IPS DF 4.7 (cell line): ENCODE results near the gene SCUBE1.
"Not testable (repeated sequence)": the region's sequence is repeated elsewhere in the genome, so short reads cannot be mapped to it uniquely, and the experiment has no call there.

ENCODE experiments used
- DNase-seq: peaks from one replicate; pipeline ENCODE4 v3.0.0-alpha.2; 2013; ENCODE audit warnings: low spot score; ENCODE audit errors: extremely low read depth

The SCUBE1 gene

DNA sequence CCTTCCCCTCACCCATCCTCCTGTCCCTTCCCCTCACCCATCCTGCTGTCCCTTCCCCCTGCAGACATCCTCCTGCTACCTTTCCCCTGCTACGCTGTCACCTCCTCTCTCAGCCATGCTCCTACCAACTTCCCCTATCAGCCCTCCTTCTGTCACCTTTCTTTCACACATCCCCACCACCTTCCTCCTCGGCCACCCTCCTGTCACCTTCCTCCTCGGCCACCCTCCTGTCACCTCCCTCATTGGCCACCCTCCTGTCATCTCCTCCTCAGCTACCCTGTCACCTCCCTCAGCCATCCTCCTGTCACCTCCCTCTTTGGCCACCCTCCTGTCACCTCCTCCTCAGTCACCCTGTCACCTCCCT, 62.7 kb downstream of the SCUBE1 start:
- not testable (repeated sequence) for DNase-seq

- no peak for DNase-seq
These were observed 63.2 kb downstream of the SCUBE1 start for GRCh38 chr22:43279867-43280522.

DNA sequence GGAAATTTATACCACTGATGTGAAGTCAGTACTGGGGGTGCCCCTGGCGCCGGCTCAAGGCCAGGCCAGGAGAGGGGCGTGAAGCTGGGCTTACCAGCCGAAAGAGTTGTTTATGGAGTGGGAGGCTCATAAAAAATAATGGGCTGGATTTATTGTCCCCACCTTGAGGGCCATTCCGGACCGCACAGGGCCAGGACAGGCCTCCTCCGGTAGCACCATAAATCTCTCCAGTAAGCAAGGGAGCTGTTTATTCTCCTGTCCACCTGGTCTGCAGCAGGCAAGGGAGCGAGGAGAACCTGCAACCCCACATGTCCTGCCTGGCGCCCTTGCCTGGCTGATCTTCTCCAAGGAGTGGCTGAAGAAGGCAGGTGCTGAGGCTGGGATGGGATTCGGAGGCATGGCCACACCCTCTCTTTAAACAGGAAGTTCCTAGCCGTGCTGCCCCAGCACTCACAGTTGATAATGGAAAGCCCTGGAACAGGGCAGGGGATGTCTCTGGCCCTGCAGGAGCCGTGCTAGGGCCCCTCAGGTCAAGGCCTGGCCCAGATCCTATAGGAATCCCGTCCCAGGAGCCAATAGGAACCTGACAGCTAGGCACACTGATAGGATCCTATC, 65.1 kb downstream of the SCUBE1 start:
- no peak for DNase-seq

GRCh38 chr22:43277091-43277490, 66.1 kb downstream of the SCUBE1 start:
- DNase-seq = no peak

GRCh38 chr22:43276321-43276720, 66.9 kb downstream of the SCUBE1 start:
- DNase-seq = no peak

- no peak for DNase-seq
These were observed 67.4 kb downstream of the SCUBE1 start for GRCh38 chr22:43275545-43276317.

- no peak for DNase-seq
These were observed 68.5 kb downstream of the SCUBE1 start for GRCh38 chr22:43274595-43275240.

DNA sequence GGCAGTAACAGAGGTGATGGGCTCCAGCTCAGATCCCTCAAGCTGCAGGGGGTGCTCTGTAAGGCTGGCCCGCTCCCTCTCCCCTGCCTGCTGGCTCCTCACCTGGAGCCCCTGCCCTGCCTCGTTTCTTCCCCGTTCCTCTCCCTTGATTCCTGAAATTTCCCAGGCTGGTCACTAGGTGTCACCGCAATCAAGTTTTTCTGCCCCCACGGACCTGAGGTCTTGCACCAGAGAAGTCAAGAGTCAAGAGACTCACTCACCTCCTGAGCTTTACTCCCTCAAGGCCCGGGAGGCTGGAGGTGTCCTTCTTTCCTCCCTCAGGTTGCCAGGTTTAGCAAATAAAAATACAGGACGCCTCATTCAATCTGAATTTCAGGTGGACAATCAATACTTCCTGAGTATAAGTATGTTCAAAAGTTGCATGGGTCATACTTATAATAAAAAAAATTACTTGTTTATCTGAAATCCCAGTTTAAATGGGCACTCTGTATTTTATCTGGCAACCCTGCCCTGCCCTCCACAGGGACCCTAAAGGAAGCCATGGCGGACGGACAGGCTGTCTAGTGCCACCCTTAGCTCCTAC, 69.2 kb downstream of the SCUBE1 start:
- DNase-seq = peak; percentile 62

- DNase-seq = no peak
These were observed 70.3 kb downstream of the SCUBE1 start for GRCh38 chr22:43272869-43273318.

DNA sequence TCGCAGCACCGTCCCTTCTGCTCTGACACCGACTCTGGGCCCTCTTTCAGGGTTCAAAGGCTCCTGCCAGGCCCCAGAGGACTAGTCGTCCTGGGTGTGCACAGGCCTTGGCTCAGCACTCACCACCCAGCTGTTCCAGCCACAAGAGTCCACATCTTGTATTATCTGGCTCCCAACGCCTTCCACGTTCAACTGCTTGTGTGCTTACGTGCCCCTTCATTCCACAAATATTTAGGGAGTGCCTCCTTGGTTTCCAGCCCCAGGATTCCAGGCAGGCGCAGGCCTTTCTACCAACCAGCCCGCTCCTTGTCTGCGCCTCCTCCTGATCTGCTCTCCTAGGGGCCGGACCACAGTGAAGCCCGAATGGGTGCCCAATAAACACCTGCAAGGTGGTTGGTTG, 70.9 kb downstream of the SCUBE1 start:
- DNase-seq = no peak

GRCh38 chr22:43270949-43271348, 72.2 kb downstream of the SCUBE1 start:
- DNase-seq = no peak

- DNase-seq = no peak
These were observed 72.8 kb downstream of the SCUBE1 start for GRCh38 chr22:43270314-43270908.

DNA sequence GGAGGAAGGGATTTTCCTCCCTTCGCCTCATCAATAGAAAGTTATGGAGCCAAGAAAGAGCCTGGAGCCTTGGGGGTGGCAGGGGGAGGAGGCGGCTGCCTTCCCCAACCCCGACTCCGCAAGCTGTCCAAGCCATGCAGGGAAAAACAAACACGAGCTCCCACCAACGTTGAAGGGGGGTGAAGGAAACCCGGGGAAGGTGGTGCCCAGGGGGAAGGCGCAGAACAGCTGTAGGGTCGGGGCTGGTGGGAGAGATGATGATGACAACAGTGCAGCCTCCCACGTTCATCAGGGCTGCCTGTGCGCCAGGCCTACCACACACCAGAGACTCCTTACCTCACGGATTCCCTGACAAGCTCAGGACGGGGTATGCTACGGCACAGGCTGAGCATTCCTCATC, 73.5 kb downstream of the SCUBE1 start:
- no peak for DNase-seq

DNA sequence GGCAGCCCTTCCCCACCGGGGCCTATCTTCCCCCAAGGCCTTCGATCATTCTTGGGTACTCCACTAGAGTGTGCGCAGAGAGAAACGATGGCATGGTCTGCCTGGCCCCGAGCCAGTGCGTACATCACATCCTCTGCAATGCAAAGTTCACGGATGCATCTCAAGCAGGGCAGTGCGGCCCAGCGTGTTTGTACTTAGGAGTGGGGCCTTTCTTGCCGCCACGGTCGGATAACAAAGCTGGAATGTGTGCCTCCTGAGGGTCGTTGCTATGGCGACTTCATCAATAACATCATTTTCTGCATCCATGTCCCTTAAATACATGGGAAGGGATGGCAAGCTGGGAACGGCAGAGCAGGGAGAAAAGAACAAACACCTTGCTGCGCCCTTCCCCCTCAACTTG, 73.9 kb downstream of the SCUBE1 start:
- no peak for DNase-seq

GRCh38 chr22:43267981-43268660, 75.1 kb downstream of the SCUBE1 start:
- DNase-seq = no peak

DNA sequence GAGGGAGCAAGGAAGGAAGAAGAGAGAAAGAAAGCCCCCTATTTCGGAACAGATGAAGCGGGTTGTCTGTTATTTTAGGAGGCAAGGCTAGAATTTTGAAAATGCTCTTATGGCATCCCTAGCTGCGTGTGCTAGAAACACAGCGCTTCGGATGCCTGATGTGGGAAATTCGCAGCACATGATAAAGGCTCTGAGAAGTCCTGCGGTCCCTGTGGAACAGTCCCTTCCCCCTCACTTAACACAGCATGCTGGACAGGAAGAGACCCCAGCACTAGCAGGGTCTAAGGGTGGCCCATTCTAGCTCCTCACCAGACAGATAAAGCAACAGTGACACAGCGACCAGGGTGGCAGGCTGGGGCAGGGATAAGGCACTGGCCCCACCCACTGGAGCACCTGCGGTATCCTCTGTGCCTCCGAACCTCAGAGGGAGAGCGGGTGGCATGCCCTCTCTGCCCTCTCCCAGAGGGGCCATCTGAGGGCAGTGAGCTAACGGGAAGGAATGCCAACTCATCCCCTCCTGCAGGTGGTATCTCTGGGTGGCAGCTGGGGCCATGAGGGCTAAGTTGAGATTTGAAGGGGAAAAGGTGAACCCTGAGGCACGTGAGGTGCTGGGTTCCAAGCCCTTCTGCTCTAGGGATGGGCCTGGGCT, 75.7 kb downstream of the SCUBE1 start:
- no peak for DNase-seq

GRCh38 chr22:43266076-43266475, 77.1 kb downstream of the SCUBE1 start:
- DNase-seq = no peak

DNA sequence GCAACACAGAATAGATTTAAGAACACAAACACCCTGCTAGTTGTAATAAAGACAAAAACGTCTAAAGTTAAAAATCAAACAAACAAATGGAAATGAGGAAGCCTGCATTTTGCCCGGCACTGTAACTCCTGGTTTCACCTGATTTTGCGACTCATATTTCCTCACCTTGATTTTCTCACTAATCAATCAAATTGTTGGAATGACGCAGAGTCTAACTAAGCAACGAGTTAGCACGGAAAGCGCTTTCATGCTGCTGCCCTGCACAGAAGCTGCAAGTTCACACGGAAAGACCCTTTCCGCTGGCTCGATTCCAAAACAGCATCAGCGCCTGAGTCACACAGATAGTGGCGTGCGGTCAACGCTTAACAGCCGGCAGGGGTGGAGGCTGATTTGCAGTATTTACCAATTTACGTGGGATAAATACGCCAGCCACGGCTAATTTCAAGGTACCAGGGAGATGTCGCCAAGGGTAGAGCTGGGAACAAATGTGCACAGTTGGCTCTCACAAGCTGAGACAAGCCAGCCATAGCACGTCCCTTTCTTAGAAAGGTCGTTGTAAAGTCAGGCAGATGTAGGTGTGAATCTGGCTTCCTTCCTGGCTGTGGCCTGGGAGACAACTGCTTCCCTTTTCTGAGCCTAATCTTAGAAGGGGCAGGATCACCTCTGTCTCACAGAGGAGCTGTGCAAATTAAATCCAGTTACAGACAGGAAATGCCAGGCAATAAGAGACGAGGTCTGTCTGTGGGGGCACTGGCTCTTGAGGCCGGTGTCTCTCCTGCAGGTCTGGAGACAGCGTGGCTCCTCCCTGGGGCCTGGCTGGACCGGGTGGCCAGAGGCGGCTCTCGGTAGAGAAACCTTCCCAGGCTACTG, 79.3 kb downstream of the SCUBE1 start:
- DNase-seq = no peak

DNA sequence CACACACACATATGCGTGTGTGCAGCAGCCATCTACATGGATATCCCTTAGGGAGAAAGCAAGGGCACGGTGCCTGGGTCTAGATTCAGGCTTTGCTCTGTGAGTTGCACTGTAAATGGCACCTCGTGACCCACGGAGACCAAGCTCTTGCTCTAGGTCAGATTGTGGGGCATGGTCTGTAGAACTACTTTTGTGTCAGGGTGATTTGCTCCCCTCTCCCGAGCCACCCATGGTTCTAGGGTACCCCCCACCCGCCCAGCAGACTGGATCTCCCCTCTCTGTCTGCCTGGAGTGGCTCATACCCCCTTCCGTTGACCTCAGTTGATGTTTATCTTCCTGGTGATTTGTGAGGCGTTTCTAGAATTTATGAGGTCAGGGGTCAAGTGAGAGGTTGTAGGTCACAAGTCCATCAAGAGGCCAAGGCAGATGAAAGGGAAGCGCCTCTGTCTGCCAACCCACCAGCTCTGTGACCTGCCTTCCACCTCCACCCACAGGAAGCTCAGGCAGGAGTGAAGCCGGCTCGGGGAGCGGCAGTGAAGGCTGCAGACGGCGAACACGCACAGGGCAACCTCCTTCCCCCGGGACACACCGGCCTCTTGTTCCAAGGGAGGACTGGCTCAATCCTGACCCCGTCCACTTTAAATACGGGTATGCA, 80.1 kb downstream of the SCUBE1 start:
- no peak for DNase-seq
